Measurements from ENCODE around the gene SPA17. TPM values are rescaled to one million over a fixed set of nuclear protein-coding genes. Genes with fewer than 3 reads are reported as not detected.
A peak's percentile ranks its signal among the peaks of the same experiment; 100 is the strongest.

SPA17 gene
- polyA plus RNA-seq, 1 experiment, result 2.9 TPM

DNA sequence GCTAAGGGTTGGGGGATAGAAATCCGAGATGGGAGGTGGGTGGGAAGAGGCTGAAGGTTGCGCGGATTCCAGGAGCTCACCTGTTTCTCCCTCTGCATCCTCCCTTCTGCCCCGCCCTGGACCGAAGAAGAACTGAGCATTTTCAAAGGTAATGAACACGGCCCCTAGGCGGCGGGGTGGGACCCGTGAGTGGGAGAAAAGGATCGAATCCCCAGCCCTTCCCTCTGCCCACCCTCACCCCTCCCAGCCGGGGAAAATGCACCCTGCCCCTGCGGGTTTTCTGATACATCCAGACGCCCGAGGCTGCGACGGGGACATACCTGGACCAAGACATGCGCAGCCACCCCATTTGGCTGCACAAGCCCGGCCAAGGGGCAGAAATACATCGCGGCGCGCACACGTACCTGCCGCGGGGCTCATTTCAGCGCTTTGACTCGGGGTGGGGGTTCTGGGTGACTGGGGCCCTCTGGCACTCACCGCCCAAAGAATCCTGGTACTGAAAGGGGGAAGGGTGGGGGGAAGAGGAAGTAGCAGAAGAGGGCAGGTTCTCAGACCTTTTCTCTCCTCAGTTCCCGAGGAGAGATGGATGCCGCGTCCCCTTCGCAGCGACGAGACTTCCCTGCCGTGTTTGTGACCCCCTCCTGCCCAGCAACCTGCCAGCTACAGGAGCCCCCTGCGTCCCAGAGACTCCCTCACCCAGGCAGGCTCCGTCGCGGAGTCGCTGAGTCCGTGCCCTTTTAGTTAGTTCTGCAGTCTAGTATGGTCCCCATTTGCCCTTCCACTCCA is 72.3 kb downstream of the SPA17 start:
- no peaks in the 10 kb centered on the region for H3K36me3 ChIP-seq (ENCODE audit: control insufficient read depth, insufficient read depth, low read length)
- peak overlapping the region; percentile 56 for H3K4me3 ChIP-seq (ENCODE audit: low read depth, low read length)
- H3K27me3 ChIP-seq (ENCODE audit: control insufficient read depth, insufficient read depth, low read length), result peaks cover 17% of the 10 kb centered on the region
- ChIA-PET CTCF (interaction anchor here (0.6 to 2.4 kb wide), 20 partner anchors 9 to 232 kb away, joined by 3 to 17 read pairs (median 4); partner anchors contain the start of genes ESAM, MSANTD2, SIAE and SPA17), POLR2A (interaction anchor here (0.6 kb wide), 1 partner anchor 99 kb away, joined by 3 read pairs; no protein-coding TSS in a partner anchor)
- TF ChIP-seq CTCF (IDR thresholded peaks at IDR 0.05; ENCODE audit: insufficient read depth, low read depth, low read length), result peak; percentile 49
- no peak for DNase-seq (ENCODE audit: low read depth)

DNA sequence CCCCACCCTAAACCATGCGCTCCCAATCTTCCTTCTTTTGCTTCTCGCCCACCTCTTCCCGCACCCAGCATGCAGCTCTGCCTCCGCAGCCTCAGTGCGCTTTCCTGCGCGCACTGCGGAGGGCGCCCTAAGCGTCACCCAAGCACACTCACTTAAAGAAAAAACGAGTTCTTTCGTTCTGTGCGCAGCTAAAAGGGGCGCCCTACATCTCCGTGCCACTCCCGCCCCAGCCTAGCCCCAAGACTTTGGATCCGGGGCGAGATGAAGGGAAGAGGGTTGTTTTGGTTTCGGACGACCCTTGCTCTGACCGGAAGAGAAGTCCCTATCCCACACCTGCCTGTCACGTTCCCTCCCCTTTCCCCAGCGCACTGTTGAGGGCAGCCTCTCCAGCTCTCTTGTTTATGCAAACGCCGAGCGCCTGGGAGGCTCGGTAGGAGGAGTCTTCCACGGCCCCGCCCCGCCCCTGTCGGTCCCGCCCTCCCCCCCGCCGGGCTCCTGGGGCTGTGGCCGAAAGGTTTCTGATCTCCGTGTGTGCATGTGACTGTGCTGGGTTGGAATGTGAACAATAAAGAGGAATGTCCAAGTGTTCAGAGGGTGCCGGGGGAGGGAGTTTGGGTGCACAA is 73.0 kb downstream of the SPA17 start:
- Histone ChIP-seq H3K27me3 (ENCODE audit: control insufficient read depth, insufficient read depth, low read length) (peaks cover 19% of the 10 kb centered on the region), H3K36me3 (ENCODE audit: control insufficient read depth, insufficient read depth, low read length) (no peaks in the 10 kb centered on the region), H3K4me3 (ENCODE audit: low read depth, low read length) (peak overlapping the region; percentile 56)
- ChIA-PET CTCF (interaction anchor here (0.6 to 2.4 kb wide), 19 partner anchors 10 to 232 kb away, joined by 3 to 17 read pairs (median 4); partner anchors contain the start of genes MSANTD2, SIAE and SPA17), POLR2A (interaction anchor here (0.6 kb wide), 1 partner anchor 100 kb away, joined by 3 read pairs; no protein-coding TSS in a partner anchor)
- no peak for DNase-seq (ENCODE audit: low read depth)
- TF ChIP-seq CTCF (IDR thresholded peaks at IDR 0.05; ENCODE audit: insufficient read depth, low read depth, low read length), result peak; percentile 76

Small RNAs within 50 kb of the gene (small RNA-seq; reads per million reads assigned to genes)
- not detected for gene RNA5SP352 (ENCODE audit: insufficient read length, low read depth, low replicate concordance)

Other genes starting within 250 kb of the SPA17 start
- gene OR8B4, start 249.0 kb upstream of the SPA17 start, polyA plus RNA-seq (2011; rRNA removed), result not detected in 2 replicates
- not detected in 2 replicates for gene OR8B8, start 228.2 kb upstream of the SPA17 start, polyA plus RNA-seq (2011; rRNA removed)
- not detected in 2 replicates for gene OR8B12, start 130.2 kb upstream of the SPA17 start, polyA plus RNA-seq (2011; rRNA removed)
- gene OR8A1, start 103.9 kb upstream of the SPA17 start, polyA plus RNA-seq (2011; rRNA removed), result not detected in 2 replicates
- not detected in 2 replicates for gene PANX3, start 62.5 kb upstream of the SPA17 start, polyA plus RNA-seq (2011; rRNA removed)
- 40.8 and 42.5 TPM in 2 replicates for gene TBRG1, start 51.0 kb upstream of the SPA17 start, polyA plus RNA-seq (2011; rRNA removed)
- 42.1 and 43.8 TPM in 2 replicates for gene SIAE, start 165 bp upstream of the SPA17 start, polyA plus RNA-seq (2011; rRNA removed)
- gene NRGN, start 66.0 kb downstream of the SPA17 start, polyA plus RNA-seq (2011; rRNA removed), result 0.98 and 1.6 TPM in 2 replicates
- not detected in 2 replicates for gene VSIG2, start 78.4 kb downstream of the SPA17 start, polyA plus RNA-seq (2011; rRNA removed)
- 0.17 and 0.18 TPM in 2 replicates for gene ESAM, start 88.4 kb downstream of the SPA17 start, polyA plus RNA-seq (2011; rRNA removed)
- gene MSANTD2, start 126.5 kb downstream of the SPA17 start, polyA plus RNA-seq (2011; rRNA removed), result 3.4 and 5.7 TPM in 2 replicates
- gene ROBO3, start 191.5 kb downstream of the SPA17 start, polyA plus RNA-seq (2011; rRNA removed), result 17.2 and 27.8 TPM in 2 replicates
- gene ROBO4, start 224.0 kb downstream of the SPA17 start, polyA plus RNA-seq (2011; rRNA removed), result 0.10 and 0.26 TPM in 2 replicates
- gene HEPN1, start 245.3 kb downstream of the SPA17 start, polyA plus RNA-seq (2011; rRNA removed), result not detected in 2 replicates